ENCODE results near the gene CTTNBP2. TPM values are rescaled to one million over a fixed set of nuclear protein-coding genes. Genes with fewer than 3 reads are reported as not detected.

The CTTNBP2 gene
- total and polyA plus RNA-seq, 10 of the 15 experiments (the other 5 are each of a cell fraction or from before 2014, with no cell fraction given): 0.04 to 0.43 TPM; not detected in 8

- Histone ChIP-seq H3K4me2 (ENCODE audit: control insufficient read depth, insufficient read depth) (no peak overlapping the region), H3K27me3 (replicated peaks in 1 of 2; ENCODE audit: control insufficient read depth in 2 of 2, insufficient read depth in 2 of 2, low read length in 1 of 2) (0 out of 4 replicates have a peak, but pooled peaks cover 0 to 1% of the 10 kb centered on the region in 2 experiments), H3K79me2 (ENCODE audit: control insufficient read depth, insufficient read depth, low read length) (no peaks in the 10 kb centered on the region), H3K9ac (ENCODE audit: control insufficient read depth, insufficient read depth, low read length) (no peak overlapping the region), H3K9me3 (replicated peaks; ENCODE audit: control insufficient read depth, insufficient read depth, low read length) (no peaks in the 10 kb centered on the region), H3K36me3 (ENCODE audit: control insufficient read depth in 2 of 2, insufficient read depth in 2 of 2, low read length in 1 of 2) (no peaks in the 10 kb centered on the region), H3K4me1 (ENCODE audit: control insufficient read depth, insufficient read depth, low read length) (no peaks in the 10 kb centered on the region), H4K20me1 (ENCODE audit: control insufficient read depth, insufficient read depth) (no peaks in the 10 kb centered on the region), H2AFZ (ENCODE audit: control insufficient read depth, low read depth, low read length) (no peak overlapping the region), H3K27ac (ENCODE audit: control insufficient read depth, insufficient read depth) (no peak overlapping the region), H3K4me3 (no peak overlapping the region)
- CTCF ChIA-PET: no interaction called here
- in situ Hi-C loops (cut with MboI): no loop called here
- POLR2A ChIA-PET: no interaction called here
- SMC1A ChIA-PET (ENCODE audit: uncharacterized antibody, unreplicated experiment): no interaction called here
- no peak for TF ChIP-seq NFYB (IDR thresholded peaks at IDR 0.05; ENCODE audit: insufficient read depth, low read depth, low read length)
- TF ChIP-seq KAT2A (conservative IDR thresholded peaks at IDR 0.05; ENCODE audit: control insufficient read depth, low read depth, low read length): no peak
- TF ChIP-seq GATAD2B (conservative IDR thresholded peaks at IDR 0.05; ENCODE audit: low read depth): no peak
- no peak for TF ChIP-seq SMAD1 (IDR thresholded peaks at IDR 0.05; ENCODE audit: low read depth, partially characterized antibody)
- TF ChIP-seq CHD1 (IDR thresholded peaks at IDR 0.05; ENCODE audit: low read depth, low read length): no peak
- no peak for TF ChIP-seq CBFB (IDR thresholded peaks at IDR 0.05; ENCODE audit: low read depth)
- no peak for TF ChIP-seq ZBTB11 (CRISPR knock-in tag; IDR thresholded peaks at IDR 0.05)
- no peak for TF ChIP-seq RUNX3 (IDR thresholded peaks at IDR 0.05; ENCODE audit: low read length)
- TF ChIP-seq EZH2 (IDR thresholded peaks at IDR 0.05; ENCODE audit: borderline replicate concordance, control insufficient read depth, low read depth, low read length): no peak
- no peak for TF ChIP-seq RCOR1 (conservative IDR thresholded peaks at IDR 0.05; ENCODE audit: low read depth, low read length)
- TF ChIP-seq PKNOX1 (IDR thresholded peaks at IDR 0.05): no peak
- no peak for TF ChIP-seq PAX8 (IDR thresholded peaks at IDR 0.05)
- RAD21 ChIA-PET (ENCODE audit: unreplicated experiment): no interaction called here
- WGBS (ENCODE audit: insufficient coverage, insufficient replicate concordance, low lambda C conversion rate, missing lambda C conversion rate): 30% methylated on average over 2 of the region's 2 CpGs
- BruUV-seq (replicated peaks): no TSS peak
- intact Hi-C loops (cut with micrococcal nuclease; ENCODE audit: unreplicated experiment): no loop called here
- FAIRE-seq (no peak), ATAC-seq (no peak), DNase-seq (ENCODE audit: low read depth, low spot score) (no peak)
Measured at GRCh38 chr7:117892821-117893220, 19.6 kb upstream of the CTTNBP2 start.
